DOHH2 (cell line): ENCODE data around the gene AP5S1.
"Not testable (repeated sequence)": the region's sequence is repeated elsewhere in the genome, so short reads cannot be mapped to it uniquely, and the experiment has no call there.

Experiments used
- H3F3A ChIP-seq: fragments of 200-600 bp; sonication (generic), shearing (Covaris generic); 2 replicates; pipeline ENCODE4 v1.6.0; 2016; ENCODE audit warnings: antibody characterized with exemption, mild to moderate bottlenecking; ENCODE audit not compliant: control insufficient read depth, insufficient read depth
- H3K27ac ChIP-seq: fragments of 200-600 bp; sonication (generic); 2 replicates; pipeline ENCODE4 v1.5.1; 2014; ENCODE audit warnings: low read depth, mild to moderate bottlenecking, low read length, moderate library complexity
- H3K27me3 ChIP-seq: fragments of 200-600 bp; sonication (generic); 2 replicates; pipeline ENCODE4 v1.6.1; 2014; ENCODE audit warnings: mild to moderate bottlenecking, low read length, mixed read lengths; ENCODE audit not compliant: control insufficient read depth
- H3K36me3 ChIP-seq: fragments of 200-600 bp; sonication (generic); 2 replicates; pipeline ENCODE4 v1.6.1; 2014; ENCODE audit warnings: mild to moderate bottlenecking, low read length, moderate library complexity, mixed read lengths; ENCODE audit not compliant: control insufficient read depth
- H3K4me1 ChIP-seq: fragments of 200-600 bp; sonication (generic); 2 replicates; pipeline ENCODE4 v1.6.1; 2014; ENCODE audit warnings: mild to moderate bottlenecking, low read length, mixed read lengths; ENCODE audit not compliant: control insufficient read depth
- H3K4me2 ChIP-seq: fragments of 200-600 bp; sonication (generic); 2 replicates; pipeline ENCODE4 v1.6.0; 2014; ENCODE audit warnings: mild to moderate bottlenecking, low read length, moderate library complexity
- H3K4me3 ChIP-seq: fragments of 200-600 bp; sonication (generic); 2 replicates; pipeline ENCODE4 v1.5.1; 2014; ENCODE audit warnings: mild to moderate bottlenecking, low read length, mixed read lengths
- H3K79me2 ChIP-seq: fragments of 200-600 bp; sonication (generic); 2 replicates; pipeline ENCODE4 v1.6.1; 2014; ENCODE audit warnings: mild to moderate bottlenecking, low read length, mixed read lengths; ENCODE audit not compliant: control insufficient read depth
- H3K9me2 ChIP-seq: fragments of 200-600 bp; sonication (generic); replicated peaks from 2 replicates; pipeline ENCODE4 v1.6.1; 2014; ENCODE audit warnings: mild to moderate bottlenecking, low read length, mixed read lengths; ENCODE audit not compliant: control insufficient read depth
- H3K9me3 ChIP-seq: fragments of 200-600 bp; sonication (generic); 2 replicates; pipeline ENCODE4 v1.6.1; 2014; ENCODE audit warnings: antibody characterized with exemption, low read length, mixed read lengths; ENCODE audit not compliant: control insufficient read depth, insufficient read depth
- H4K20me1 ChIP-seq: fragments of 200-600 bp; sonication (generic); 2 replicates; pipeline ENCODE4 v1.6.0; 2014; ENCODE audit warnings: low read depth, mild to moderate bottlenecking, antibody characterized with exemption, low read length, moderate library complexity; ENCODE audit not compliant: control insufficient read depth, insufficient read depth
- EZH2phosphoT487 ChIP-seq: fragments of 200-600 bp; sonication (generic); IDR thresholded peaks from 2 replicates; pipeline ENCODE4 v1.6.1; 2017; ENCODE audit warnings: borderline replicate concordance, mild to moderate bottlenecking, antibody characterized with exemption, low read length, moderate library complexity, mixed read lengths
- TF ChIP-seq, protein P1 (sequence below): fragments of 200-600 bp; sonication (generic); IDR thresholded peaks from one replicate; pipeline ENCODE4 v1.5.1; 2014; ENCODE audit warnings: antibody characterized with exemption, mild to moderate bottlenecking, low read depth, low read length; ENCODE audit not compliant: poor library complexity, severe bottlenecking

AP5S1 gene

DNA sequence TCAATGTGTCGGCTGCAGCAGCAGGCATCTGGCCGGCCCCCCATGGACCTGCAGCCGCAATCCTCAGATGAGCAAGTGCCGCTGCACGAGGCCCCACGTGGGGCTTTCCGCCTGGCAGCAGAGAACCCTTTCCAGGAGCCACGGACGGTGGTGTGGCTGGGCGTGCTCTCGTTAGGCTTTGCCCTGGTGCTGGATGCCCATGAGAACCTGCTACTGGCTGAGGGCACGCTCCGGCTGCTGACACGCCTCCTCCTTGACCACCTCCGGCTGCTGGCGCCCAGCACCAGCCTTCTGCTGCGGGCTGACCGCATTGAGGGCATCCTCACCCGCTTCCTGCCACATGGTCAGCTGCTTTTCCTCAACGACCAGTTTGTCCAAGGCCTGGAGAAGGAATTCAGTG lies 3.5 kb downstream of the AP5S1 start:
- Histone ChIP-seq H3K79me2 (peaks cover 14% of the 10 kb centered on the region), H3K9me2 (no peaks in the 10 kb centered on the region), H3K36me3 (peaks cover 21% of the 10 kb centered on the region), H3K4me1 (peaks cover 20% of the 10 kb centered on the region), H3F3A (no peaks in the 10 kb centered on the region), H3K27me3 (no peaks in the 10 kb centered on the region), H3K4me2 (no peak overlapping the region), H3K4me3 (no peak overlapping the region), H4K20me1 (no peaks in the 10 kb centered on the region), H3K9me3 (no peaks in the 10 kb centered on the region), H3K27ac (no peak overlapping the region)
- TF ChIP-seq, protein P1, sequence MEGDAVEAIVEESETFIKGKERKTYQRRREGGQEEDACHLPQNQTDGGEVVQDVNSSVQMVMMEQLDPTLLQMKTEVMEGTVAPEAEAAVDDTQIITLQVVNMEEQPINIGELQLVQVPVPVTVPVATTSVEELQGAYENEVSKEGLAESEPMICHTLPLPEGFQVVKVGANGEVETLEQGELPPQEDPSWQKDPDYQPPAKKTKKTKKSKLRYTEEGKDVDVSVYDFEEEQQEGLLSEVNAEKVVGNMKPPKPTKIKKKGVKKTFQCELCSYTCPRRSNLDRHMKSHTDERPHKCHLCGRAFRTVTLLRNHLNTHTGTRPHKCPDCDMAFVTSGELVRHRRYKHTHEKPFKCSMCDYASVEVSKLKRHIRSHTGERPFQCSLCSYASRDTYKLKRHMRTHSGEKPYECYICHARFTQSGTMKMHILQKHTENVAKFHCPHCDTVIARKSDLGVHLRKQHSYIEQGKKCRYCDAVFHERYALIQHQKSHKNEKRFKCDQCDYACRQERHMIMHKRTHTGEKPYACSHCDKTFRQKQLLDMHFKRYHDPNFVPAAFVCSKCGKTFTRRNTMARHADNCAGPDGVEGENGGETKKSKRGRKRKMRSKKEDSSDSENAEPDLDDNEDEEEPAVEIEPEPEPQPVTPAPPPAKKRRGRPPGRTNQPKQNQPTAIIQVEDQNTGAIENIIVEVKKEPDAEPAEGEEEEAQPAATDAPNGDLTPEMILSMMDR, result no peak
- no peak for TF ChIP-seq EZH2phosphoT487

DNA sequence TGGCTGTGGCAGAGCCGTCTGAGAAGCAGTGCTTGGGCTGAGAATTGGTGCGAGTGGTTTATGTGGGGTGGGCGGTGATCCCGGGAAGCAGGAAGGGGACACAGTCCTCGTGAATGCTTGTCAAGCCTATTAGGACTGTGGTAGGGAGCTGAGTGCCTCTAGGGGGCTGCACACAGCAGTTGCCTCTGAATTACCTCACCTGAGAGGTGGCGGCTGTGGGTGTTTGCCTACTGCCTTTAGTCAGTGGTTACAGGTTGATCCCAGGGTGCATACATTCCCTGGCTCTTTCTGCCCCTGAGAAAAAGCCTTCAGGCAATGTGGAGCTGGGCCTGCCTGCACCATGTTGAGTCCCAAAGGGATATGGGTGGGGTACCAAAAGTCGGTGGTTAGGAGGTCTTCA lies 5.2 kb downstream of the AP5S1 start:
- Histone ChIP-seq H4K20me1 (no peaks in the 10 kb centered on the region), H3F3A (no peaks in the 10 kb centered on the region), H3K4me3 (no peak overlapping the region), H3K4me1 (peaks cover 11% of the 10 kb centered on the region), H3K4me2 (no peak overlapping the region), H3K27me3 (no peaks in the 10 kb centered on the region), H3K9me3 (no peaks in the 10 kb centered on the region), H3K36me3 (peaks cover 21% of the 10 kb centered on the region), H3K79me2 (peaks cover 14% of the 10 kb centered on the region), H3K9me2 (no peaks in the 10 kb centered on the region), H3K27ac (no peak overlapping the region)
- TF ChIP-seq, protein P1, result no peak
- no peak for TF ChIP-seq EZH2phosphoT487

DNA sequence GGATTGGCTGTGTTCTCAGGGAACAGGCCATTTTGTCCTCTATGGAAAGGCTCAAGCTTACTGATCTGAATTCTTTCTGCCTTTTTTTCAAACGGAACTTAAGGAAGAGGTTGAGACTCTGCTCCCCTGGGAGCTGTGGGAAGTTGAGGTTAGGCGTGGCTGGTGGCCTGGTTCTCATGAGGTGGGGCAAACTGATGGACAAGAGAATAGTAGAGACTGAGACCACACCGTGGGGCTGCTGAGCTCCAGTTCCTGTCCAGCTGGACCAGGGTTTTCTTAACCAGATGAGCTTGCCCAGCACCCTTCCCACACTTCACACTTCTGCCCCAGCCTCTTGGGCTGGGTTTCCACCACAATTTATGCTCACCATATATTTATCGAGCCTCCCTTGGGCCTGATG lies 6.1 kb downstream of the AP5S1 start:
- Histone ChIP-seq H4K20me1 (no peaks in the 10 kb centered on the region), H3K9me3 (no peaks in the 10 kb centered on the region), H3K9me2 (no peaks in the 10 kb centered on the region), H3F3A (no peaks in the 10 kb centered on the region), H3K27me3 (no peaks in the 10 kb centered on the region), H3K4me3 (no peak overlapping the region), H3K79me2 (peaks cover 7% of the 10 kb centered on the region), H3K36me3 (peaks cover 21% of the 10 kb centered on the region), H3K4me2 (no peak overlapping the region), H3K4me1 (peaks cover 9% of the 10 kb centered on the region), H3K27ac (no peak overlapping the region)
- TF ChIP-seq EZH2phosphoT487, result no peak
- TF ChIP-seq, protein P1, result no peak

DNA sequence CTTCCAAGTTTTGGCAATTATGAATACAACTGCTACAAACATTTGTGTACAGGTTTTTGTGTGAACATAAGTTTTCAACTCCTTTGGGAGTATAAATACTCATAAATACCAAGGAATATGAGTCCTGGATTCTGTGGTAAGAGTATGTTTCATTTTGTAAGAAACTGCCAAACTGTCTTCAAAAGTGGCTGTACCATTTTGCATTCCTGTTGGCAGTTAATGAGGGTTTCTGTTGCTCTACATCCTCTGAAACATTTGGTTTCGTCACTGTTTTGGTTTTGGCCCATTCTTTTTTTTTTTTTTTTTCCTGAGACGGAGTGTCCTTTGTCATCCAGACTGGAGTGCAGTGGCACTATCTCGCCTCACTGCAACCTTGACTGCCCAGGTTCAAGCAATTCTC lies 8.5 kb downstream of the AP5S1 start:
- 0 out of 2 replicates have a peak, but pooled peaks cover 5% of the 10 kb centered on the region for H3K4me1 ChIP-seq
- H3K27me3 ChIP-seq, result no peaks in the 10 kb centered on the region
- no peak overlapping the region for H3K4me2 ChIP-seq
- no peaks in the 10 kb centered on the region for H3K79me2 ChIP-seq
- H4K20me1 ChIP-seq, result no peaks in the 10 kb centered on the region
- H3F3A ChIP-seq, result no peaks in the 10 kb centered on the region
- H3K36me3 ChIP-seq, result peaks cover 10% of the 10 kb centered on the region; the same call in 1 of the 2 replicates
- no peak for TF ChIP-seq EZH2phosphoT487
- TF ChIP-seq, protein P1, result no peak
- no peak overlapping the region for H3K27ac ChIP-seq
- H3K9me2 ChIP-seq, result no peaks in the 10 kb centered on the region
- no peaks in the 10 kb centered on the region for H3K9me3 ChIP-seq
- no peak overlapping the region for H3K4me3 ChIP-seq

DNA sequence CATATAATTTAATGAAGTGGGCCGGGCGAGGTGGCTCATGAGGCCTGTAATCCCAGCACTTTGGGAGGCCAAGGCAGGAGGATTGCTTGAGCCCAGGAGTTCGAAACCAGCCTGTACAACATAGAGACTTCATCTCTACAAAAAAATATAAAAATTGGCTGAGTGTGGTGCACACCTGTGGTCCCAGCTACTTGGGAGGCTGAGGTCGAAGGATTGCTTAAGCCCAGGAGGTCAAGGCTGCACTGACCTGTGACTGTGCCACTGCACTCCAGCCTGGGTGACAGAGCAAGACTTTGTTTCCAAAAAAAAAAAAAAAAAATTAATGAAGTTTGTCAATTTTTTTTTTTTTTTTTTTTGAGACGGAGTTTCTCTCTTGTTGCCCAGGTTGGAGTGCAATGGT lies 9.5 kb downstream of the AP5S1 start:
- not testable (repeated sequence) for H3K36me3 ChIP-seq, H3F3A ChIP-seq, H3K9me3 ChIP-seq, H3K4me3 ChIP-seq, H4K20me1 ChIP-seq, H3K27ac ChIP-seq, H3K4me2 ChIP-seq, H3K79me2 ChIP-seq, H3K27me3 ChIP-seq, H3K9me2 ChIP-seq, H3K4me1 ChIP-seq
